ENCODE measurements around the gene RSPO1. TPM values are rescaled to one million over a fixed set of nuclear protein-coding genes. Genes with fewer than 3 reads are reported as not detected.

The RSPO1 gene
- total and polyA plus RNA-seq, 4 donors, result 0.06 to 0.14 (median 0.08) TPM; not detected in 1

GRCh38 chr1:37622131-37622530 lies 12.6 kb downstream of the RSPO1 start:
- DNase-seq (ENCODE audit: low spot score), result no peak
- H3K4me3 ChIP-seq (ENCODE audit: low read depth in 1 of 3, low read length in 3 of 3), result no peak overlapping the region
- no peak overlapping the region for H3K27ac ChIP-seq (ENCODE audit: low read depth in 1 of 2, low read length in 2 of 2)
- H3K9me3 ChIP-seq (ENCODE audit: control insufficient read depth in 4 of 4, low read length in 3 of 4), result no peaks in the 10 kb centered on the region
- TF ChIP-seq RAD21 (IDR thresholded peaks at IDR 0.05), result no peak
- no peak for TF ChIP-seq REST (IDR thresholded peaks at IDR 0.05)
- no peak for TF ChIP-seq RXRA (IDR thresholded peaks at IDR 0.05)
- no peak for TF ChIP-seq NR2F2 (IDR thresholded peaks at IDR 0.05)
- TF ChIP-seq MAX (IDR thresholded peaks at IDR 0.05), result no peak
- H3K4me1 ChIP-seq (ENCODE audit: control insufficient read depth in 4 of 4, insufficient read depth in 4 of 4, low read length in 3 of 4), result no peaks in the 10 kb centered on the region
- no peaks in the 10 kb centered on the region for H3K36me3 ChIP-seq (ENCODE audit: control insufficient read depth in 4 of 4, insufficient read depth in 3 of 4, low read depth in 1 of 4, low read length in 3 of 4)
- 42% methylated on average over 6 of the region's 6 CpGs for WGBS
- H3K27me3 ChIP-seq (ENCODE audit: control insufficient read depth in 4 of 4, insufficient read depth in 4 of 4, low read length in 3 of 4), result peaks cover 0 to 19% (median 0%) of the 10 kb centered on the region in 4 donors
- H3K9ac ChIP-seq (ENCODE audit: low read depth in 1 of 2, low read length in 2 of 2), result no peak overlapping the region

- Histone ChIP-seq H3K9ac (ENCODE audit: low read depth in 1 of 2, low read length in 2 of 2) (no peak overlapping the region), H3K27me3 (ENCODE audit: control insufficient read depth in 4 of 4, insufficient read depth in 4 of 4, low read length in 3 of 4) (peaks cover 0 to 19% (median 3%) of the 10 kb centered on the region in 4 donors), H3K27ac (ENCODE audit: low read depth in 1 of 2, low read length in 2 of 2) (no peak overlapping the region), H3K36me3 (ENCODE audit: control insufficient read depth in 4 of 4, insufficient read depth in 3 of 4, low read depth in 1 of 4, low read length in 3 of 4) (no peaks in the 10 kb centered on the region), H3K9me3 (ENCODE audit: control insufficient read depth in 4 of 4, low read length in 3 of 4) (no peaks in the 10 kb centered on the region), H3K4me1 (ENCODE audit: control insufficient read depth in 4 of 4, insufficient read depth in 4 of 4, low read length in 3 of 4) (no peaks in the 10 kb centered on the region), H3K4me3 (ENCODE audit: low read depth in 1 of 3, low read length in 3 of 3) (no peak overlapping the region)
- WGBS, result 53% methylated on average over 10 of the region's 10 CpGs
- no peak for DNase-seq (ENCODE audit: low spot score)
- no peak for TF ChIP-seq GABPA (IDR thresholded peaks at IDR 0.05 in 1 of 2, conservative IDR thresholded peaks at IDR 0.05 in 1 of 2)
- no peak for TF ChIP-seq HNF4A (conservative IDR thresholded peaks at IDR 0.05)
- TF ChIP-seq ZBTB33 (IDR thresholded peaks at IDR 0.05), result no peak
- no peak for TF ChIP-seq FOXA2 (IDR thresholded peaks at IDR 0.05)
- no peak for TF ChIP-seq SP1 (IDR thresholded peaks at IDR 0.05)
Observed at GRCh38 chr1:37621326-37621870, 13.3 kb downstream of the RSPO1 start.

- no peak overlapping the region for H3K4me3 ChIP-seq (ENCODE audit: low read depth in 1 of 3, low read length in 3 of 3)
- H3K9ac ChIP-seq (ENCODE audit: low read depth in 1 of 2, low read length in 2 of 2), result no peak overlapping the region
- no peaks in the 10 kb centered on the region for H3K9me3 ChIP-seq (ENCODE audit: control insufficient read depth in 4 of 4, low read length in 3 of 4)
- no peaks in the 10 kb centered on the region for H3K36me3 ChIP-seq (ENCODE audit: control insufficient read depth in 4 of 4, insufficient read depth in 3 of 4, low read depth in 1 of 4, low read length in 3 of 4)
- WGBS, result 76% methylated on average over 6 of the region's 6 CpGs
- H3K27me3 ChIP-seq (ENCODE audit: control insufficient read depth in 4 of 4, insufficient read depth in 4 of 4, low read length in 3 of 4), result peaks cover 0 to 16% (median 4%) of the 10 kb centered on the region in 4 donors
- TF ChIP-seq REST (IDR thresholded peaks at IDR 0.05) (no peak), HNF4G (IDR thresholded peaks at IDR 0.05) (no peak), ZBTB33 (IDR thresholded peaks at IDR 0.05) (no peak), NR2F2 (IDR thresholded peaks at IDR 0.05) (no peak), RXRA (IDR thresholded peaks at IDR 0.05) (no peak), EGR1 (IDR thresholded peaks at IDR 0.05; ENCODE audit: low read depth in 2 of 2) (no peak), RAD21 (IDR thresholded peaks at IDR 0.05) (no peak), ATF3 (IDR thresholded peaks at IDR 0.05) (no peak), FOXA1 (IDR thresholded peaks at IDR 0.05) (no peak)
- H3K4me1 ChIP-seq (ENCODE audit: control insufficient read depth in 4 of 4, insufficient read depth in 4 of 4, low read length in 3 of 4), result no peaks in the 10 kb centered on the region
- DNase-seq (ENCODE audit: low spot score), result no peak
- no peak overlapping the region for H3K27ac ChIP-seq (ENCODE audit: low read depth in 1 of 2, low read length in 2 of 2)
Observed at GRCh38 chr1:37620707-37621106, 14.0 kb downstream of the RSPO1 start.

Measured in liver (tissue), 9 donors.